Trophoblast cell (in vitro differentiated cells and primary cell): ENCODE data around the gene DDAH2.

Experiments
- DNase-seq, 2 donors: peaks; one replicate each; pipeline ENCODE4 v3.0.0-alpha.2; 2016
- H2AFZ ChIP-seq: 2 replicates; pipeline ENCODE4 v1.6.1; 2013; ENCODE audit warnings: low read length, moderate library complexity, mild to moderate bottlenecking; ENCODE audit not compliant: insufficient read depth, poor library complexity
- H2AK5ac ChIP-seq: 2 replicates; pipeline ENCODE4 v1.6.1; 2013; ENCODE audit warnings: mild to moderate bottlenecking, low read length
- H2BK120ac ChIP-seq: 2 replicates; pipeline ENCODE4 v1.6.1; 2013; ENCODE audit warnings: low read length, mild to moderate bottlenecking, moderate library complexity; ENCODE audit not compliant: insufficient read depth, poor library complexity
- H2BK12ac ChIP-seq: 2 replicates; pipeline ENCODE4 v1.6.1; 2013; ENCODE audit warnings: mild to moderate bottlenecking, low read length, moderate library complexity
- H2BK5ac ChIP-seq: 2 replicates; pipeline ENCODE4 v1.6.1; 2013; ENCODE audit warnings: low read length, low read depth, moderate library complexity, mild to moderate bottlenecking; ENCODE audit not compliant: poor library complexity
- H3K14ac ChIP-seq: 2 replicates; pipeline ENCODE4 v1.6.1; 2013; ENCODE audit warnings: mild to moderate bottlenecking, low read length
- H3K18ac ChIP-seq: 2 replicates; pipeline ENCODE4 v1.6.1; 2013; ENCODE audit warnings: mild to moderate bottlenecking, low read length
- H3K23ac ChIP-seq: 2 replicates; pipeline ENCODE4 v1.6.1; 2013; ENCODE audit warnings: low read length
- H3K27ac ChIP-seq: 2 replicates; pipeline ENCODE4 v1.5.1; 2013; ENCODE audit warnings: low read depth, mild to moderate bottlenecking, inconsistent platforms, low read length, moderate library complexity
- H3K27me3 ChIP-seq: 2 replicates; pipeline ENCODE4 v1.6.1; 2013; ENCODE audit warnings: inconsistent platforms, mild to moderate bottlenecking, low read length, moderate library complexity; ENCODE audit not compliant: insufficient read depth
- H3K36me3 ChIP-seq, 2 experiments: 1 replicate in 1 of 2; 2 replicates in 1 of 2; pipeline ENCODE4 v1.6.1; 2013; ENCODE audit warnings: low read length in 2 of 2, mild to moderate bottlenecking in 2 of 2, moderate library complexity in 1 of 2; ENCODE audit not compliant: insufficient read depth in 2 of 2, control insufficient read depth in 1 of 2
- H3K4ac ChIP-seq: 2 replicates; pipeline ENCODE4 v1.6.1; 2013; ENCODE audit warnings: low read depth, mild to moderate bottlenecking, low read length, moderate library complexity
- H3K4me1 ChIP-seq, 2 experiments: 1 replicate in 1 of 2; 2 replicates in 1 of 2; pipeline ENCODE4 v1.6.1; 2013; ENCODE audit warnings: low read length in 2 of 2, mild to moderate bottlenecking in 2 of 2, moderate library complexity in 1 of 2; ENCODE audit not compliant: insufficient read depth in 2 of 2, control insufficient read depth in 1 of 2
- H3K4me2 ChIP-seq: 2 replicates; pipeline ENCODE4 v1.6.1; 2013; ENCODE audit warnings: inconsistent platforms, mild to moderate bottlenecking, low read length, moderate library complexity
- H3K4me3 ChIP-seq: 2 replicates; pipeline ENCODE4 v1.5.1; 2013; ENCODE audit warnings: mild to moderate bottlenecking, low read depth, low read length, inconsistent platforms
- H3K79me1 ChIP-seq: one replicate; pipeline ENCODE4 v1.6.1; 2013; ENCODE audit warnings: low read length
- H3K79me2 ChIP-seq: 2 replicates; pipeline ENCODE4 v1.6.1; 2013; ENCODE audit warnings: low read length, mild to moderate bottlenecking; ENCODE audit not compliant: control insufficient read depth, insufficient read depth, poor library complexity
- H3K9ac ChIP-seq: 2 replicates; pipeline ENCODE4 v1.6.1; 2013; ENCODE audit warnings: mild to moderate bottlenecking, low read length
- H3K9me3 ChIP-seq: 2 replicates; pipeline ENCODE4 v1.6.1; 2013; ENCODE audit warnings: low read depth, mild to moderate bottlenecking, control low read depth, inconsistent platforms, low read length; ENCODE audit not compliant: insufficient read depth
- H4K12ac ChIP-seq: 2 replicates; pipeline ENCODE4 v1.6.1; 2013; ENCODE audit warnings: low read depth, mild to moderate bottlenecking, low read length, moderate library complexity
- H4K8ac ChIP-seq: 2 replicates; pipeline ENCODE4 v1.6.1; 2013; ENCODE audit warnings: low read depth, mild to moderate bottlenecking, low read length, moderate library complexity
- H4K91ac ChIP-seq: one replicate; pipeline ENCODE4 v1.6.1; 2013; ENCODE audit warnings: low read depth, mild to moderate bottlenecking, low read length, moderate library complexity
- WGBS: extraction: QIAGEN DNeasy Blood & Tissue Kit; methylation state at CpG from one replicate; pipeline ENCODE4 v1.1.7; 2013; ENCODE audit warnings: missing lambda C conversion rate; ENCODE audit not compliant: insufficient read length, insufficient coverage; ENCODE audit errors: extremely low coverage; 5-methylcytosine and 5-hydroxymethylcytosine counted together

The DDAH2 gene

GRCh38 chr6:31736768-31737314, 7.7 kb upstream of the DDAH2 start:
- Histone ChIP-seq H4K12ac (peak overlapping the region; percentile 10), H3K23ac (no peak overlapping the region), H3K27ac (peak overlapping the region; percentile 52), H2AK5ac (peak overlapping the region; percentile 40), H3K14ac (peak overlapping the region; percentile 54), H3K36me3 (peaks cover 19 to 25% of the 10 kb centered on the region in 2 experiments), H2BK12ac (peak overlapping the region; percentile 20), H2AFZ (peak overlapping the region; percentile 4), H3K9ac (no peak overlapping the region), H3K4ac (peak overlapping the region; percentile 9), H3K79me1 (peaks cover 39% of the 10 kb centered on the region), H4K91ac (peak overlapping the region; percentile 80), H3K9me3 (no peaks in the 10 kb centered on the region), H3K4me1 (peaks cover 30 to 32% of the 10 kb centered on the region in 2 experiments), H3K27me3 (no peaks in the 10 kb centered on the region), H3K4me2 (peak overlapping the region; percentile 89), H2BK120ac (peak overlapping the region; percentile 18), H4K8ac (peak overlapping the region; percentile 84), H2BK5ac (peak overlapping the region; percentile 7), H3K18ac (peak overlapping the region; percentile 12), H3K79me2 (peaks cover 27% of the 10 kb centered on the region), H3K4me3 (no peak overlapping the region)
- DNase-seq = no peak
- no CpG with 5 or more reads among the region's 10 CpGs for WGBS

GRCh38 chr6:31736021-31736767, 7.1 kb upstream of the DDAH2 start, which contains the start of gene CLIC1:
Gene CLIC1 (minus strand): TSS chr6:31736530. CDS start chr6:31736300, 230 bp downstream.
- peak within 1 kb of the TSS; percentile 92 for H4K91ac ChIP-seq
- WGBS = no CpG with 5 or more reads among the region's 24 CpGs
- peaks cover 27% of the 10 kb centered on the region for H3K79me2 ChIP-seq
- H3K79me1 ChIP-seq = peaks cover 39% of the 10 kb centered on the region
- H3K14ac ChIP-seq = peak within 1 kb of the TSS; percentile 87
- H4K8ac ChIP-seq = peak within 1 kb of the TSS; percentile 84
- no peaks in the 10 kb centered on the region for H3K9me3 ChIP-seq
- peak within 1 kb of the TSS; percentile 95 for H3K27ac ChIP-seq
- peak within 1 kb of the TSS; percentile 96 for H3K4ac ChIP-seq
- peaks cover 21 to 28% of the 10 kb centered on the region in 2 experiments for H3K36me3 ChIP-seq
- H3K4me3 ChIP-seq = peak within 1 kb of the TSS; percentile 78
- peak within 1 kb of the TSS; percentile 93 for H3K9ac ChIP-seq
- peaks cover 30 to 32% of the 10 kb centered on the region in 2 experiments for H3K4me1 ChIP-seq
- H2BK120ac ChIP-seq = peak within 1 kb of the TSS; percentile 84
- no peak within 1 kb of the TSS for H3K23ac ChIP-seq
- peak within 1 kb of the TSS; percentile 34 for H2BK12ac ChIP-seq
- peak within 1 kb of the TSS; percentile 93 for H2BK5ac ChIP-seq
- H4K12ac ChIP-seq = peak within 1 kb of the TSS; percentile 73
- H2AK5ac ChIP-seq = peak within 1 kb of the TSS; percentile 87
- DNase-seq = peak; percentile 73 to 80
- H3K4me2 ChIP-seq = peak within 1 kb of the TSS; percentile 89
- peak within 1 kb of the TSS; percentile 96 for H3K18ac ChIP-seq
- peak within 1 kb of the TSS; percentile 26 for H2AFZ ChIP-seq
- H3K27me3 ChIP-seq = no peaks in the 10 kb centered on the region

GRCh38 chr6:31734821-31735406, 5.8 kb upstream of the DDAH2 start:
- Histone ChIP-seq H3K4me2 (peak overlapping the region; percentile 89), H2BK120ac (peak overlapping the region; percentile 84), H3K18ac (peak overlapping the region; percentile 86), H4K8ac (peak overlapping the region; percentile 40), H3K23ac (no peak overlapping the region), H3K4me3 (peak overlapping the region; percentile 78), H3K4me1 (peaks cover 24 to 27% of the 10 kb centered on the region in 2 experiments), H3K79me1 (peaks cover 37% of the 10 kb centered on the region), H4K91ac (peak overlapping the region; percentile 92), H3K27me3 (no peaks in the 10 kb centered on the region), H2BK12ac (peak overlapping the region; percentile 34), H3K9ac (peak overlapping the region; percentile 93), H3K36me3 (peaks cover 26 to 33% of the 10 kb centered on the region in 2 experiments), H3K27ac (peak overlapping the region; percentile 95), H4K12ac (peak overlapping the region; percentile 20), H2BK5ac (peak overlapping the region; percentile 93), H3K79me2 (peaks cover 24% of the 10 kb centered on the region), H3K9me3 (no peaks in the 10 kb centered on the region), H3K4ac (peak overlapping the region; percentile 96), H2AK5ac (peak overlapping the region; percentile 50), H3K14ac (peak overlapping the region; percentile 87), H2AFZ (no peak overlapping the region)
- DNase-seq = peak in 1 of 2 donors; percentile 67
- WGBS = no CpG with 5 or more reads among the region's 18 CpGs

- Histone ChIP-seq H2BK12ac (peak overlapping the region; percentile 12), H3K27ac (peak overlapping the region; percentile 95), H2AFZ (no peak overlapping the region), H3K27me3 (no peaks in the 10 kb centered on the region), H2BK5ac (peak overlapping the region; percentile 2), H3K18ac (peak overlapping the region; percentile 31), H3K4me3 (peak overlapping the region; percentile 78), H4K91ac (no peak overlapping the region), H3K23ac (no peak overlapping the region), H3K4ac (peak overlapping the region; percentile 56), H2BK120ac (no peak overlapping the region), H3K9me3 (no peaks in the 10 kb centered on the region), H2AK5ac (peak overlapping the region; percentile 14), H4K8ac (no peak overlapping the region), H3K36me3 (peaks cover 26 to 33% of the 10 kb centered on the region in 2 experiments), H3K9ac (peak overlapping the region; percentile 42), H3K4me1 (peaks cover 24 to 27% of the 10 kb centered on the region in 2 experiments), H3K79me1 (peaks cover 42% of the 10 kb centered on the region), H4K12ac (no peak overlapping the region), H3K14ac (no peak overlapping the region), H3K4me2 (peak overlapping the region; percentile 89), H3K79me2 (peaks cover 26% of the 10 kb centered on the region)
- DNase-seq = no peak
- WGBS = no CpG with 5 or more reads among the region's 2 CpGs
Measured at GRCh38 chr6:31734247-31734820, 5.2 kb upstream of the DDAH2 start.
